A549 (cell line): Measurements from ENCODE around the gene OTUD7B. TPM values are rescaled to one million over a fixed set of nuclear protein-coding genes. Genes with fewer than 3 reads are reported as not detected.

Experiments used
- ATAC-seq, 2 experiments: fragments of 200-7000 bp in 1 of 2; fragments of >200 bp in 1 of 2; cut with Nextera tagmentation in 1 of 2; cut with Tn5 transposase in 1 of 2; 3 replicates each; pipeline versions ENCODE4 v1.8.0 to v1.9.1; 2018 to 2020; ENCODE audit warnings: mild to moderate bottlenecking in 1 of 2, moderate library complexity in 1 of 2
- CTCF ChIA-PET: fragments of 300-600 bp; sonication (Branson Sonifier 250); formaldehyde crosslinking; extraction: SDS; loops from one replicate; lab custom pipeline; 2021; ENCODE audit warnings: antibody characterized with exemption, inconsistent platforms; lab: Yijun Ruan, JAX
- POLR2A ChIA-PET: fragments of 350-600 bp; formaldehyde crosslinking; extraction: SDS; loops from one replicate; lab custom pipeline; 2021; ENCODE audit warnings: antibody characterized with exemption, inconsistent platforms; lab: Yijun Ruan, JAX
- DNase-seq, 2 experiments: peaks; one replicate each; pipeline versions ENCODE4 v3.0.0 to v3.0.0-alpha.2; 2011 to 2016; ENCODE audit warnings: low read depth in 1 of 2, low spot score in 1 of 2
- FAIRE-seq: peaks from 2 replicates; lab custom pipeline; 2011; peaks lifted over from hg19 to GRCh38; lab: Jason Lieb, UNC
- H3K27ac ChIP-seq, 2 experiments: fragments of >200 bp; sonication (Bioruptor Twin); formaldehyde crosslinking; 3 replicates each; pipeline ENCODE4 v1.5.1; 2016 to 2017
- H3K4me1 ChIP-seq: fragments of >200 bp; sonication (Bioruptor Twin); formaldehyde crosslinking; 3 replicates; pipeline ENCODE4 v1.6.1; 2016
- H3K4me2 ChIP-seq: fragments of >200 bp; sonication (Bioruptor Twin); formaldehyde crosslinking; 3 replicates; pipeline ENCODE4 v1.6.1; 2016
- H3K4me3 ChIP-seq: fragments of >200 bp; sonication (Bioruptor Twin); formaldehyde crosslinking; 3 replicates; pipeline ENCODE4 v1.5.1; 2016
- H3K9me3 ChIP-seq: fragments of >200 bp; sonication (Bioruptor Twin); formaldehyde crosslinking; 3 replicates; pipeline ENCODE4 v1.6.1; 2016
- BHLHE40 ChIP-seq: IDR thresholded peaks from 2 replicates; pipeline ENCODE4 v1.6.1; 2012; ENCODE audit warnings: low read depth, low read length, inconsistent platforms
- CBX2 ChIP-seq: fragments of 200-600 bp; sonication (generic); IDR thresholded peaks from 2 replicates; pipeline ENCODE4 v1.6.1; 2016; ENCODE audit warnings: low read depth, mild to moderate bottlenecking, borderline replicate concordance
- CEBPB ChIP-seq, 2 experiments: fragments of >200 bp in 1 of 2; sonication (Bioruptor Twin) in 1 of 2; formaldehyde crosslinking in 1 of 2; IDR thresholded peaks; 2 replicates each; pipeline ENCODE4 v1.6.1; 2012 to 2016
- CHD2 ChIP-seq: fragments of 150-350 bp; IDR thresholded peaks from 2 replicates; pipeline ENCODE4 v1.6.1; 2014; ENCODE audit warnings: low read length; ENCODE audit not compliant: partially characterized antibody
- CHD4 ChIP-seq: fragments of 200-600 bp; sonication (generic); IDR thresholded peaks from 2 replicates; pipeline ENCODE4 v1.6.1; 2016; ENCODE audit warnings: antibody characterized with exemption, mild to moderate bottlenecking, borderline replicate concordance
- EHMT2 ChIP-seq: fragments of 200-600 bp; sonication (generic); IDR thresholded peaks from 2 replicates; pipeline ENCODE4 v1.6.1; 2016; ENCODE audit warnings: antibody characterized with exemption, low read depth, mild to moderate bottlenecking, moderate library complexity
- FOSL2 ChIP-seq, 2 experiments: fragments of 450-650 bp in 1 of 2; fragments of >200 bp in 1 of 2; sonication (Bioruptor Twin) in 1 of 2; formaldehyde crosslinking; IDR thresholded peaks; 2 replicates each; pipeline versions ENCODE4 v1.5.0 to v1.6.1; 2016 to 2020; ENCODE audit warnings: mild to moderate bottlenecking in 1 of 2, moderate library complexity in 1 of 2
- FOXS1 ChIP-seq: fragments of 250-450 bp; sonication (Bioruptor Pico); IDR thresholded peaks from 2 replicates; pipeline ENCODE4 v1.5.0; 2020; ENCODE audit warnings: mild to moderate bottlenecking, moderate library complexity
- GATA3 ChIP-seq: IDR thresholded peaks from 2 replicates; pipeline ENCODE4 v1.6.1; 2012; ENCODE audit warnings: borderline replicate concordance
- HDAC2 ChIP-seq: fragments of 200-600 bp; sonication (generic); IDR thresholded peaks from 2 replicates; pipeline ENCODE4 v1.6.1; 2016
- HEYL ChIP-seq: fragments of 250-450 bp; sonication (Bioruptor Pico); IDR thresholded peaks from 2 replicates; pipeline ENCODE4 v1.8.0; 2021; ENCODE audit warnings: mild to moderate bottlenecking, moderate library complexity
- JUN ChIP-seq, 2 experiments: fragments of >200 bp; sonication (Bioruptor Twin); formaldehyde crosslinking; IDR thresholded peaks; 2 replicates in 1 of 2; 3 replicates in 1 of 2; pipeline ENCODE4 v1.6.1; 2016 to 2017
- JUNB ChIP-seq: fragments of >200 bp; sonication (Bioruptor Twin); formaldehyde crosslinking; IDR thresholded peaks from 2 replicates; pipeline ENCODE4 v1.6.1; 2016
- MAFK ChIP-seq: fragments of 450-650 bp; IDR thresholded peaks from 2 replicates; pipeline ENCODE4 v1.6.1; 2014; ENCODE audit not compliant: partially characterized antibody
- NPAS2 ChIP-seq: fragments of 250-450 bp; sonication (Bioruptor Pico); IDR thresholded peaks from 2 replicates; pipeline ENCODE4 v1.8.0; 2022; ENCODE audit warnings: mild to moderate bottlenecking, moderate library complexity, borderline replicate concordance
- NR3C1 ChIP-seq: fragments of >200 bp; sonication (Bioruptor Twin); formaldehyde crosslinking; IDR thresholded peaks from 3 replicates; pipeline ENCODE4 v1.6.1; 2017
- PHF8 ChIP-seq: fragments of 200-600 bp; sonication (generic); IDR thresholded peaks from 2 replicates; pipeline ENCODE4 v1.6.1; 2016; ENCODE audit warnings: low read depth, mild to moderate bottlenecking, antibody characterized with exemption, moderate library complexity, borderline replicate concordance
- POLR2A ChIP-seq: IDR thresholded peaks from 2 replicates; pipeline ENCODE4 v1.6.1; 2012; ENCODE audit warnings: mild to moderate bottlenecking, low read length
- POLR2AphosphoS2 ChIP-seq: conservative IDR thresholded peaks from 2 replicates; pipeline ENCODE4 v1.6.1; 2012; ENCODE audit warnings: low read length, improper control_type of control experiment, inconsistent platforms
- RARB ChIP-seq: fragments of 250-450 bp; sonication (Bioruptor Pico); IDR thresholded peaks from 2 replicates; pipeline ENCODE4 v1.8.0; 2021; ENCODE audit warnings: mild to moderate bottlenecking, moderate library complexity
- RCOR1 ChIP-seq: fragments of 150-350 bp; IDR thresholded peaks from 2 replicates; pipeline ENCODE4 v1.6.1; 2014; ENCODE audit warnings: antibody characterized with exemption, low read length, low read depth
- RFX5 ChIP-seq: fragments of 450-650 bp; IDR thresholded peaks from 2 replicates; pipeline ENCODE4 v1.7.1; 2014; ENCODE audit warnings: antibody characterized with exemption, mild to moderate bottlenecking, moderate library complexity
- RNF2 ChIP-seq: fragments of 200-600 bp; sonication (generic); IDR thresholded peaks from 2 replicates; pipeline ENCODE4 v1.6.1; 2016; ENCODE audit warnings: low read depth, mild to moderate bottlenecking, antibody characterized with exemption, moderate library complexity, borderline replicate concordance
- SMC3 ChIP-seq: fragments of >200 bp; sonication (Bioruptor Twin); formaldehyde crosslinking; IDR thresholded peaks from 3 replicates; pipeline ENCODE4 v1.6.1; 2018; ENCODE audit warnings: inconsistent platforms
- ZSCAN20 ChIP-seq: fragments of 250-450 bp; sonication (Bioruptor Pico); IDR thresholded peaks from 2 replicates; pipeline ENCODE4 v1.8.0; 2022; ENCODE audit warnings: mild to moderate bottlenecking, moderate library complexity
- WGBS: methylation state at CpG from one replicate; pipeline ENCODE4 v1.1.6; 2017; ENCODE audit errors: missing lambda C conversion rate; 5-methylcytosine and 5-hydroxymethylcytosine counted together
- polyA plus RNA-seq, 4 experiments: library from polyadenylated mRNA; depleted of rRNA in 3 of 4; stranded (reverse); fragments of >200 nt; fragmentation: RNase III in 1 of 4; extraction: RNeasy Plus Mini Kit Qiagen cat#74134 plus additional on column Dnase treatment in 1 of 4; gene quantifications; 2 replicates in 3 of 4; 3 replicates in 1 of 4; pipeline ENCODE4 v1.2.3, GENCODE V29; 2011 to 2017
- TF ChIP-seq, protein P1 (sequence below): fragments of 200-600 bp; sonication (generic); IDR thresholded peaks from 2 replicates; pipeline ENCODE4 v1.6.1; 2016; ENCODE audit warnings: antibody characterized with exemption, mild to moderate bottlenecking, moderate library complexity
- TF ChIP-seq, protein P2 (sequence below): fragments of >200 bp; sonication (Bioruptor Twin); formaldehyde crosslinking; IDR thresholded peaks from 3 replicates; pipeline ENCODE4 v1.6.1; 2016
- TF ChIP-seq, protein P3 (sequence below): fragments of 150-350 bp; IDR thresholded peaks from 2 replicates; pipeline ENCODE4 v1.6.1; 2014; ENCODE audit warnings: low read depth, mild to moderate bottlenecking, low read length
- TF ChIP-seq, protein P4 (sequence below): IDR thresholded peaks from 2 replicates; pipeline ENCODE4 v1.6.1; 2012

The OTUD7B gene
- polyA plus RNA-seq, 2 of the 4 experiments (the other 2 are of a cell fraction): 8.0 to 12.1 TPM

DNA sequence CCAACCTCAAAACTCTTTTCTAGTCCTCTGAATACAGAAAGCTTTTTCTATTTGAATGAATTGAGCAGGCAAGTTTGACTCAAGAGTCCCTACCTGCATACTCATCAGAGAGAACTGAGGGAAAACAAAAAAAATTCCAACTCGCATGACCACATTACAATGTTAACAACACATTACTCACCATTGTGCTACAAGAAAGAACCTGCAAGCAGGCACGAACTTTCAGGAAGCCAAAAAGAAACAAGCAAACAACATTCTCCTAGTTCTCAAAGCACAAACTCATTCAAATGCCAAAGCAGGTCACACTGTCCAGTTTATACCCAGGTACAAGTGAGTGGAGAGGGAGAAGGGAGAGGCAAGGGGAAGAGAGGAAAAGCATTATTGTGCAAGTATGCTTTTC lies 14.6 kb downstream of the OTUD7B start:
- Histone ChIP-seq H3K4me2 (0 out of 3 replicates have a peak overlapping the region, but pooled peaks have one; percentile 0), H3K4me3 (no peak overlapping the region), H3K9me3 (no peaks in the 10 kb centered on the region), H3K4me1 (peaks cover 9% of the 10 kb centered on the region; the same call in 2 of the 3 replicates), H3K27ac (no peak overlapping the region)
- TF ChIP-seq FOXS1 (CRISPR knock-in tag) (no peak), GATA3 (no peak), JUN (IDR thresholded peaks at IDR 0.05) (no peak), BHLHE40 (no peak), EHMT2 (no peak), FOSL2 (IDR thresholded peaks at IDR 0.05) (no peak), FOSL2 (CRISPR knock-in tag; IDR thresholded peaks at IDR 0.05) (no peak), CHD4 (no peak)
- TF ChIP-seq, protein P1, sequence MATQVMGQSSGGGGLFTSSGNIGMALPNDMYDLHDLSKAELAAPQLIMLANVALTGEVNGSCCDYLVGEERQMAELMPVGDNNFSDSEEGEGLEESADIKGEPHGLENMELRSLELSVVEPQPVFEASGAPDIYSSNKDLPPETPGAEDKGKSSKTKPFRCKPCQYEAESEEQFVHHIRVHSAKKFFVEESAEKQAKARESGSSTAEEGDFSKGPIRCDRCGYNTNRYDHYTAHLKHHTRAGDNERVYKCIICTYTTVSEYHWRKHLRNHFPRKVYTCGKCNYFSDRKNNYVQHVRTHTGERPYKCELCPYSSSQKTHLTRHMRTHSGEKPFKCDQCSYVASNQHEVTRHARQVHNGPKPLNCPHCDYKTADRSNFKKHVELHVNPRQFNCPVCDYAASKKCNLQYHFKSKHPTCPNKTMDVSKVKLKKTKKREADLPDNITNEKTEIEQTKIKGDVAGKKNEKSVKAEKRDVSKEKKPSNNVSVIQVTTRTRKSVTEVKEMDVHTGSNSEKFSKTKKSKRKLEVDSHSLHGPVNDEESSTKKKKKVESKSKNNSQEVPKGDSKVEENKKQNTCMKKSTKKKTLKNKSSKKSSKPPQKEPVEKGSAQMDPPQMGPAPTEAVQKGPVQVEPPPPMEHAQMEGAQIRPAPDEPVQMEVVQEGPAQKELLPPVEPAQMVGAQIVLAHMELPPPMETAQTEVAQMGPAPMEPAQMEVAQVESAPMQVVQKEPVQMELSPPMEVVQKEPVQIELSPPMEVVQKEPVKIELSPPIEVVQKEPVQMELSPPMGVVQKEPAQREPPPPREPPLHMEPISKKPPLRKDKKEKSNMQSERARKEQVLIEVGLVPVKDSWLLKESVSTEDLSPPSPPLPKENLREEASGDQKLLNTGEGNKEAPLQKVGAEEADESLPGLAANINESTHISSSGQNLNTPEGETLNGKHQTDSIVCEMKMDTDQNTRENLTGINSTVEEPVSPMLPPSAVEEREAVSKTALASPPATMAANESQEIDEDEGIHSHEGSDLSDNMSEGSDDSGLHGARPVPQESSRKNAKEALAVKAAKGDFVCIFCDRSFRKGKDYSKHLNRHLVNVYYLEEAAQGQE: no peak
- ChIA-PET CTCF (interaction anchor here (0.6 to 1.9 kb wide), 5 partner anchors 8 to 173 kb away, joined by 3 to 8 read pairs (median 5); no protein-coding TSS in a partner anchor), POLR2A (no interaction called here)
- 28% methylated on average over 2 of the region's 2 CpGs for WGBS
- DNase-seq (no peak), ATAC-seq (peak in 1 of 2 experiments; percentile 47; a peak in 2 of 6 replicates), FAIRE-seq (no peak)

DNA sequence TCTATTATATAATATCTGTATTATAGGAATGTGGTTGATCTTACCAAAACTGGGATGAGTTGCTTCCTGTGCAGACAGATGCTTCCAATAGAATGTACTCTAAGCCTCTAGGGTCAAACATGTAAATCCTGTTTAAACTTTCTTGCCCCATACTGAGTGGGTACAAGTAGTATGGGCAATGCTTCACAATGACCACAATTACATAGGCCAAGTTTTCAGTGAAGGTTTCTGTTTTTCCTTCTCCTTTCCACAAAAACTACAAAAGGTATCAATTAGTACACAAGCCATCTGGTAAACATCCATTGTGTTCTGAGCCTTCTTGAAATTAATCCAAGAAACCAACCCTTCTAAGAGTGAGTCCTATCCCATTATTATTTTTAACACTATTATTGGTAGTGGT lies 16.8 kb downstream of the OTUD7B start:
- no peak overlapping the region for H3K4me2 ChIP-seq
- no peak for FAIRE-seq
- TF ChIP-seq NR3C1 (no peak), RFX5 (no peak), CEBPB (IDR thresholded peaks at IDR 0.05) (no peak), HDAC2 (no peak), RNF2 (no peak), CBX2 (no peak), SMC3 (no peak), CHD2 (no peak), HEYL (CRISPR knock-in tag) (no peak), BHLHE40 (no peak), POLR2AphosphoS2 (no peak)
- H3K9me3 ChIP-seq: no peaks in the 10 kb centered on the region
- ATAC-seq: no peak
- POLR2A ChIA-PET: no interaction called here
- H3K4me1 ChIP-seq: peaks cover 9% of the 10 kb centered on the region; the same call in 2 of the 3 replicates
- CTCF ChIA-PET: no interaction called here
- DNase-seq: no peak
- H3K27ac ChIP-seq: no peak overlapping the region
- no peak overlapping the region for H3K4me3 ChIP-seq

DNA sequence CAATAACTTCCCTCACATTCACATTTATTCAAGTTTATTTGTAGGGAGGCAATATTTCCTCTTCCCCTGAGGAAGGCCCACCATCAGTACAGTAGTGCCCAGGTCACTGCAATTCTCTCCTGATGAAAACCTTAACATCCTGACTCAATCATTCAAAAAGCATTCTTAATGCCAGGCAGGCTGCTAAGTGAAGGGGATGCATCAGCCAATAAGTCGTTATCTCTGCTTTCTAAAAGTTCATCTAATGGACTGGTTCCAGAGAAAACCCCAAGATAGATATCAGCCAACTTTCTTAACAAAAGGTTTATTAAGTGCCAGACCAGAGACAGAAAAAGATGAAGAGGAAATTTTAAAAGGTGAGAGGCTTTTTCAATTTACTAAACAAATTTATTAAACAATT lies 17.3 kb downstream of the OTUD7B start:
- TF ChIP-seq EHMT2: no peak
- TF ChIP-seq ZSCAN20 (CRISPR knock-in tag): no peak
- TF ChIP-seq RCOR1: no peak
- no peak for TF ChIP-seq NR3C1
- no peak for TF ChIP-seq GATA3
- TF ChIP-seq CBX2: no peak
- no peak for TF ChIP-seq NPAS2 (CRISPR knock-in tag)
- TF ChIP-seq, protein P2, sequence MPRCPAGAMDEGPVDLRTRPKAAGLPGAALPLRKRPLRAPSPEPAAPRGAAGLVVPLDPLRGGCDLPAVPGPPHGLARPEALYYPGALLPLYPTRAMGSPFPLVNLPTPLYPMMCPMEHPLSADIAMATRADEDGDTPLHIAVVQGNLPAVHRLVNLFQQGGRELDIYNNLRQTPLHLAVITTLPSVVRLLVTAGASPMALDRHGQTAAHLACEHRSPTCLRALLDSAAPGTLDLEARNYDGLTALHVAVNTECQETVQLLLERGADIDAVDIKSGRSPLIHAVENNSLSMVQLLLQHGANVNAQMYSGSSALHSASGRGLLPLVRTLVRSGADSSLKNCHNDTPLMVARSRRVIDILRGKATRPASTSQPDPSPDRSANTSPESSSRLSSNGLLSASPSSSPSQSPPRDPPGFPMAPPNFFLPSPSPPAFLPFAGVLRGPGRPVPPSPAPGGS: no peak
- TF ChIP-seq MAFK: no peak
- no peak for TF ChIP-seq POLR2A
- TF ChIP-seq, protein P3, sequence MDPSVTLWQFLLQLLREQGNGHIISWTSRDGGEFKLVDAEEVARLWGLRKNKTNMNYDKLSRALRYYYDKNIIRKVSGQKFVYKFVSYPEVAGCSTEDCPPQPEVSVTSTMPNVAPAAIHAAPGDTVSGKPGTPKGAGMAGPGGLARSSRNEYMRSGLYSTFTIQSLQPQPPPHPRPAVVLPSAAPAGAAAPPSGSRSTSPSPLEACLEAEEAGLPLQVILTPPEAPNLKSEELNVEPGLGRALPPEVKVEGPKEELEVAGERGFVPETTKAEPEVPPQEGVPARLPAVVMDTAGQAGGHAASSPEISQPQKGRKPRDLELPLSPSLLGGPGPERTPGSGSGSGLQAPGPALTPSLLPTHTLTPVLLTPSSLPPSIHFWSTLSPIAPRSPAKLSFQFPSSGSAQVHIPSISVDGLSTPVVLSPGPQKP: no peak
- no peak for TF ChIP-seq RARB
- TF ChIP-seq BHLHE40: no peak
- TF ChIP-seq, protein P4, sequence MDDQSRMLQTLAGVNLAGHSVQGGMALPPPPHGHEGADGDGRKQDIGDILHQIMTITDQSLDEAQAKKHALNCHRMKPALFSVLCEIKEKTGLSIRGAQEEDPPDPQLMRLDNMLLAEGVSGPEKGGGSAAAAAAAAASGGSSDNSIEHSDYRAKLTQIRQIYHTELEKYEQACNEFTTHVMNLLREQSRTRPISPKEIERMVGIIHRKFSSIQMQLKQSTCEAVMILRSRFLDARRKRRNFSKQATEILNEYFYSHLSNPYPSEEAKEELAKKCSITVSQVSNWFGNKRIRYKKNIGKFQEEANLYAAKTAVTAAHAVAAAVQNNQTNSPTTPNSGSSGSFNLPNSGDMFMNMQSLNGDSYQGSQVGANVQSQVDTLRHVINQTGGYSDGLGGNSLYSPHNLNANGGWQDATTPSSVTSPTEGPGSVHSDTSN: no peak
- no peak for TF ChIP-seq FOXS1 (CRISPR knock-in tag)
- TF ChIP-seq PHF8: no peak
- TF ChIP-seq JUNB: no peak

More for the DNA sequence above, 17.3 kb downstream of the OTUD7B start:
- ATAC-seq: no peak
- no peak for DNase-seq
- no peaks in the 10 kb centered on the region for H3K9me3 ChIP-seq
- H3K4me2 ChIP-seq: no peak overlapping the region
- 79% methylated on average over 1 of the region's 1 CpG for WGBS
- ChIA-PET CTCF (no interaction called here), POLR2A (no interaction called here)
- peaks cover 9% of the 10 kb centered on the region; the same call in 2 of the 3 replicates for H3K4me1 ChIP-seq
- H3K27ac ChIP-seq: no peak overlapping the region
- no peak overlapping the region for H3K4me3 ChIP-seq
- FAIRE-seq: no peak
